ELF-1 (cell line): ENCODE results near the gene ASF1B.
"Not testable (repeated sequence)": the region's sequence is repeated elsewhere in the genome, so short reads cannot be mapped to it uniquely, and the experiment has no call there.

Experiments used
- DNase-seq: peaks from one replicate; pipeline ENCODE4 v3.0.0-alpha.2; 2016; ENCODE audit warnings: low read depth, low spot score

Gene ASF1B

GRCh38 chr19:14136509-14137281 lies at the start of gene ASF1B:
ASF1B (minus strand) TSS chr19:14136589; CDS start chr19:14136456, 133 bp downstream.
- DNase-seq, result peak; percentile 100

- not testable (repeated sequence) for DNase-seq
Measured at GRCh38 chr19:14185691-14186090, 49.3 kb upstream of the ASF1B start.

- DNase-seq, result no peak
Measured at GRCh38 chr19:14185158-14185557, 48.8 kb upstream of the ASF1B start.

GRCh38 chr19:14183741-14184350 lies 47.5 kb upstream of the ASF1B start:
- no peak for DNase-seq

- DNase-seq, result no peak
Measured at GRCh38 chr19:14182476-14182875, 46.1 kb upstream of the ASF1B start.

- no peak for DNase-seq
Measured at GRCh38 chr19:14181906-14182305, 45.5 kb upstream of the ASF1B start.

- DNase-seq, result not testable (repeated sequence)
Measured at GRCh38 chr19:14181199-14181598, 44.8 kb upstream of the ASF1B start.

GRCh38 chr19:14177496-14178074 lies 41.2 kb upstream of the ASF1B start:
- DNase-seq, result no peak

- DNase-seq, result no peak
Measured at GRCh38 chr19:14175351-14175792, 39.0 kb upstream of the ASF1B start.

- DNase-seq, result no peak
Measured at GRCh38 chr19:14174883-14175282, 38.5 kb upstream of the ASF1B start.

GRCh38 chr19:14168993-14169392 lies 32.6 kb upstream of the ASF1B start:
- no peak for DNase-seq

- DNase-seq, result no peak
Measured at GRCh38 chr19:14168259-14168972, 32.0 kb upstream of the ASF1B start.

GRCh38 chr19:14167576-14168138 lies 31.3 kb upstream of the ASF1B start:
- no peak for DNase-seq

- DNase-seq, result no peak
Measured at GRCh38 chr19:14166999-14167575, 30.7 kb upstream of the ASF1B start.

GRCh38 chr19:14165990-14166830 lies 29.8 kb upstream of the ASF1B start:
- DNase-seq, result no peak

GRCh38 chr19:14164724-14165493 lies 28.5 kb upstream of the ASF1B start:
- no peak for DNase-seq

- no peak for DNase-seq
Measured at GRCh38 chr19:14164082-14164481, 27.7 kb upstream of the ASF1B start.

- DNase-seq, result no peak
Measured at GRCh38 chr19:14162871-14163297, 26.5 kb upstream of the ASF1B start.

- DNase-seq, result no peak
Measured at GRCh38 chr19:14161305-14161704, 24.9 kb upstream of the ASF1B start.
